ENCODE measurements around the gene TSPAN18.

DNA sequence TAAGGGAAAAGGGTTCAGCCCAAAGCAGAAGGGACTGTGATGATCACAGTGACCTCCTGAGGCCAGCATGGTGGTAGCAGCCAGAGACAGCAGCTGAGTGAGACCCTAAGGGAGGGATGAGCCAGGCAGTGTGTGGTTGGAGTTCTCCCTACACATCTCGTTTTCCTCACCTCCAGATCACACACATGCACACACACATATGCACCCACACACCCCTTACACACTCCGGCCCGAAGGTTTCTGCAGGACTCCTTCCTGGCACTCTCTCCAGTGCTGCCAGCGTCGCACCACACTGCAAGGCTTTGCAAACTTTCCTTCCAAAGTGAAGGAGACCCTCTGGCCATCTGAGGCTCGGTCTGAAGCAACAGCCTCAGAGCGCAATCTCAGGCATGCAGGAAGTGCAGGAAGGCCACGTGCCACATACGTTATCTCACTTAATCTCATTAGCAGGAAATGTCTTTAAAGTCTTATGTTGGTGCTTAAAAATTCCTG lies 250.8 kb downstream of the TSPAN18 start:
- TF ChIP-seq, protein P1, sequence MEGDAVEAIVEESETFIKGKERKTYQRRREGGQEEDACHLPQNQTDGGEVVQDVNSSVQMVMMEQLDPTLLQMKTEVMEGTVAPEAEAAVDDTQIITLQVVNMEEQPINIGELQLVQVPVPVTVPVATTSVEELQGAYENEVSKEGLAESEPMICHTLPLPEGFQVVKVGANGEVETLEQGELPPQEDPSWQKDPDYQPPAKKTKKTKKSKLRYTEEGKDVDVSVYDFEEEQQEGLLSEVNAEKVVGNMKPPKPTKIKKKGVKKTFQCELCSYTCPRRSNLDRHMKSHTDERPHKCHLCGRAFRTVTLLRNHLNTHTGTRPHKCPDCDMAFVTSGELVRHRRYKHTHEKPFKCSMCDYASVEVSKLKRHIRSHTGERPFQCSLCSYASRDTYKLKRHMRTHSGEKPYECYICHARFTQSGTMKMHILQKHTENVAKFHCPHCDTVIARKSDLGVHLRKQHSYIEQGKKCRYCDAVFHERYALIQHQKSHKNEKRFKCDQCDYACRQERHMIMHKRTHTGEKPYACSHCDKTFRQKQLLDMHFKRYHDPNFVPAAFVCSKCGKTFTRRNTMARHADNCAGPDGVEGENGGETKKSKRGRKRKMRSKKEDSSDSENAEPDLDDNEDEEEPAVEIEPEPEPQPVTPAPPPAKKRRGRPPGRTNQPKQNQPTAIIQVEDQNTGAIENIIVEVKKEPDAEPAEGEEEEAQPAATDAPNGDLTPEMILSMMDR (IDR thresholded peaks at IDR 0.05 in 2 of 3, conservative IDR thresholded peaks at IDR 0.05 in 1 of 3; ENCODE audit: borderline replicate concordance in 1 of 3, insufficient read depth in 1 of 3, low read depth in 2 of 3, low read length in 2 of 3) = peak; percentile 4 to 30 (median 21); a peak in 2 of 6 replicates
- TF ChIP-seq POLR2A (IDR thresholded peaks at IDR 0.05; ENCODE audit: borderline replicate concordance, extremely low read depth, insufficient read depth, insufficient read length) = no peak

All from HCT116 (cell line).